GM19463 (cell line): ENCODE results near the gene GMDS.
A peak's percentile ranks its signal among the peaks of the same experiment; 100 is the strongest.

ENCODE experiments used
- ATAC-seq: cut with Tn5 transposase; IDR thresholded peaks from one replicate; pipeline ENCODE4 v1.9.1; 2021; ENCODE audit warnings: mild to moderate bottlenecking, moderate library complexity; ENCODE audit not compliant: unreplicated experiment

GMDS gene

GRCh38 chr6:2182251-2182650 lies 63.2 kb downstream of the GMDS start:
- ATAC-seq: no peak

- no peak for ATAC-seq
Measured at GRCh38 chr6:2181567-2181966, 63.8 kb downstream of the GMDS start.

GRCh38 chr6:2179950-2180349 lies 65.5 kb downstream of the GMDS start:
- no peak for ATAC-seq

GRCh38 chr6:2179241-2179640 lies 66.2 kb downstream of the GMDS start:
- ATAC-seq: no peak

GRCh38 chr6:2178125-2178524 lies 67.3 kb downstream of the GMDS start:
- no peak for ATAC-seq

GRCh38 chr6:2175825-2176224 lies 69.6 kb downstream of the GMDS start:
- no peak for ATAC-seq

- no peak for ATAC-seq
Measured at GRCh38 chr6:2173203-2173961, 72.0 kb downstream of the GMDS start.

GRCh38 chr6:2171728-2172127 lies 73.7 kb downstream of the GMDS start:
- no peak for ATAC-seq

- no peak for ATAC-seq
Measured at GRCh38 chr6:2168480-2168879, 76.9 kb downstream of the GMDS start.

- no peak for ATAC-seq
Measured at GRCh38 chr6:2166717-2167116, 78.7 kb downstream of the GMDS start.

GRCh38 chr6:2165286-2165685 lies 80.1 kb downstream of the GMDS start:
- no peak for ATAC-seq

DNA sequence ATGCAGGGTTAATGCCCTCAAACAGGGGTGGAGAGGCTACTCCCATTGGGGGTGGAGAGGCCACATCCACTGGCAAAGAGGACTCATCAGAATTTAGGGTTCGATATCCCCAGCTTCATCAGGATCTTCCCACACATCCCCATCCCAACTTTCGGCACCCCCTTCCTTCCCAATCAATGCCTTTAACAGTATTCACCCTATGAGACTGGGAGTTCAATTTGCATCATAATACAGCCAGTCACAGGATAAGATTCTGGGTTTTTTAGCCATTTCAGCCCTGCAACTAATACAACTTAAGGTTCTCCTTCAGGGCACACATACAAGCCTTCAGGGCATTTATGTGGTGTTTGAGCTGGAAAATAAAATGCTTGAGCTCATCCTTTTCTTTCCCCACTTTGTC lies 80.9 kb downstream of the GMDS start:
- no peak for ATAC-seq

DNA sequence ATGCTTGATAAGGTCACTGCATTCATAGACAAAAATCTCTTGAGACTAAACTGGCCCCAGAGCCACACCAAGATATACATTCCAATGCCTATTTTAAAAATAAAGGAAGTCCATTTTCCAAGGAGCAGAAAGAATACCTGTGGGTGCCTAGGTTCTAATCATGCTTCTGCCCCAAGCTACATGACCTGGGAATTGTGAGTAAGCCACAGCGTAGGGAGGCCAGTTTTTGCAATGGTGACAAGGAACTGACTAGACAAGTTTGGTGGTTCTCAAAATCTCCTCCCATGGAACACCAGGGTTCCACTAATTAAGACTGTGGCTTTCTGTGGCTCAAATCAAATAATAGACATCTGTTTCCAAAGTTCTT lies 83.3 kb downstream of the GMDS start:
- ATAC-seq: no peak

DNA sequence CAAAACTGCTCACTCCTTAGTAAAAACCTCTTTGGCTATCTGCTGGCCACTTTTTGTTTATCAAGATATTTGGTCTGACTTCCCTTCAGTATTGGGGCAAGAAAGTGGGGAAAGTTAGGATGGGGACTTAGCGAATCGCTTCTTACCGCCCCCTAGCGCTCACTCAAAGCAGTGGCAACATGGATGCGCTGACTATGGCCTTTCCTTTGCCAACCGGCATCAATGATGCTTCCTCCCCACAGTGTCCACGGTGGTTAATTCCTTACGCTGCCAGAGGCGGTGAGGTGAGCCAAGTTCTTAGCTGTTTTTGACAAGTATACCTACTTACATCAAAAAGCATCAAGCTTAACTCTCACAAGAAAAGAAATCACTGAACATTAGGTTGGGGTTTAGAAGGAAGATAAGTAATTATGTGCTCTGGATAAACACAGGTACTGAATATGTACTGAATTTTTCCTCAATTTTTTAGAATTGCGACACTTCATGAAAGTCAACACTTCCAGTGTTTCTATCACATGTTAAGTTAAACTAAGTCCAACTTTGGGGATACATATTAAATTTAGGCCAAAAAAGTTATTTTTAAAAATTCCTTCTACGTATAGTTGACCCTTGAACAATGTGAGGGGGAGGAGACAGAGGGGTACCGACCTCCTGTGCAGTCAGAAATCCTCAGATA lies 86.7 kb downstream of the GMDS start:
- ATAC-seq: no peak

- peak; percentile 44 for ATAC-seq
Measured at GRCh38 chr6:2157441-2158127, 87.8 kb downstream of the GMDS start.

DNA sequence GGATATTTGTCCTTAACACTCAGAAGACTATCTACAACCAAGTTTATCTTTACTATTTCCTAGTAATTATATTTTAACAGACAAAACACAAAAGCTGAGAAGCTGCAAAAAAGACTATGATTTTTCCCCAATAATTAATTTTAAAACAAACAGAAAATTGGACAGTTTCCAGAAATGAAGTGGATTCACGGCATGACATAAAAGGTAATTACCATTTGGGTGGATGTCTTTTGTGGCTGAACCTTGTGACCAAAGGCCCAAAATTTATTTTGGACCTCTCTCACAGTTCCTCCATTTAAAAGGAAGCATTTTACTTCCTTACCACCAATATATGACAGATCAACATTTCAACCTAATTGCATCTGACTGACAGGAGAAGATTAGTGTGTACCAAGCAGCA lies 90.2 kb downstream of the GMDS start:
- ATAC-seq: no peak

GRCh38 chr6:2149361-2150006 lies 95.9 kb downstream of the GMDS start:
- ATAC-seq: no peak

GRCh38 chr6:2148748-2149147 lies 96.7 kb downstream of the GMDS start:
- no peak for ATAC-seq

GRCh38 chr6:2147766-2148448 lies 97.5 kb downstream of the GMDS start:
- no peak for ATAC-seq

GRCh38 chr6:2147261-2147660 lies 98.1 kb downstream of the GMDS start:
- ATAC-seq: no peak

DNA sequence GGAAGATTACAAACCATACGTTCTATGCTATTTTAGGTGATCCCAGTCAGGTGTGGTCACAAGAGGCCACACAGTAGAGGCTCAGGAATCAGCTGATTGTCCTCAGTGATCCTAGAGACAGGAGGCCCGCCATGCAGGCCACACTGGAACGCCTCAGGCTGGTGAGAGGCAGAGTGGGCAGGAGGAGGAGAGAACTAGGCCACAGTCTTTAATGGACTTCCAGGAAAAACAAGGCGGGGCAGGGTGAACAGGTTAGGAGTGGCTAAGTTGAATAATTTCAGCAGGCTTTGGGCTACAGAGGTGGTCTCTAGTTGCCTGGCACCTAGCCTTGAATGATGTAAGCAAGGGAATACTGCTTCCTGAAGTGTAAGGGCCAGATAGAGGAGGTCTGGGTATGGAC lies 101.2 kb downstream of the GMDS start:
- ATAC-seq: no peak
